ENCODE measurements around the gene WDR47. TPM values are rescaled to one million over a fixed set of nuclear protein-coding genes. Genes with fewer than 3 reads are reported as not detected.
"Not testable (repeated sequence)": the region's sequence is repeated elsewhere in the genome, so short reads cannot be mapped to it uniquely, and the experiment has no call there.

WDR47 gene
- total RNA-seq, 2 experiments from 2014 or later, result 10.7 to 12.0 TPM

- ATAC-seq (peak; percentile 100), DNase-seq (peak; percentile 94)
- Mint-ChIP-seq H3K9me3 (ENCODE audit: low read depth) (no peaks in the 10 kb centered on the region), H3K36me3 (peaks cover 7% of the 10 kb centered on the region), H3K4me1 (peaks cover 18% of the 10 kb centered on the region), H3K27ac (peak within 1 kb of the TSS; percentile 96), H3K4me3 (peak within 1 kb of the TSS; percentile 96), H3K27me3 (no peaks in the 10 kb centered on the region)
- CTCF ChIA-PET, result interaction anchor here (0.7 to 2.7 kb wide), 8 partner anchors 8 to 114 kb away, joined by 3 to 22 read pairs (median 5); partner anchors contain the start of gene TMEM167B
Measured at GRCh38 chr1:109075531-109076490, 33.9 kb upstream of the WDR47 start, which contains the start of gene TAF13. Gene TAF13 (minus strand): TSS chr1:109076003. CDS start chr1:109075947, 56 bp downstream.

- CTCF ChIA-PET, result interaction anchor here (2.0 kb wide), 1 partner anchor 43 kb away, joined by 6 read pairs; a partner anchor contains a TSS
- Mint-ChIP-seq H3K4me1 (peaks cover 4% of the 10 kb centered on the region), H3K36me3 (peaks cover 19% of the 10 kb centered on the region), H3K27me3 (no peaks in the 10 kb centered on the region), H3K27ac (no peak overlapping the region), H3K4me3 (no peak overlapping the region), H3K9me3 (ENCODE audit: low read depth) (no peaks in the 10 kb centered on the region)
- no peak for ATAC-seq
- DNase-seq, result no peak
Measured at GRCh38 chr1:109069294-109069693, 27.4 kb upstream of the WDR47 start.

- Mint-ChIP-seq H3K4me1 (peaks cover 2% of the 10 kb centered on the region), H3K9me3 (ENCODE audit: low read depth) (no peaks in the 10 kb centered on the region), H3K27me3 (no peaks in the 10 kb centered on the region), H3K27ac (no peak overlapping the region), H3K36me3 (peaks cover 17% of the 10 kb centered on the region), H3K4me3 (no peak overlapping the region)
- no peak for DNase-seq
- CTCF ChIA-PET, result interaction anchor here (2.0 kb wide), 2 partner anchors 8 to 45 kb away, joined by 5 to 6 read pairs; partner anchors contain the start of gene TAF13
- no peak for ATAC-seq
Measured at GRCh38 chr1:109067883-109068282, 26.0 kb upstream of the WDR47 start.

- Mint-ChIP-seq H3K4me1 (no peaks in the 10 kb centered on the region), H3K4me3 (no peak overlapping the region), H3K36me3 (peaks cover 17% of the 10 kb centered on the region), H3K27me3 (no peaks in the 10 kb centered on the region), H3K9me3 (ENCODE audit: low read depth) (no peaks in the 10 kb centered on the region), H3K27ac (no peak overlapping the region)
- ATAC-seq (no peak), DNase-seq (no peak)
- CTCF ChIA-PET, result interaction anchor here (1.1 kb wide), 1 partner anchor 47 kb away, joined by 4 read pairs; a partner anchor contains a TSS
Measured at GRCh38 chr1:109065137-109065536, 23.2 kb upstream of the WDR47 start.

GRCh38 chr1:109061183-109061582, 19.3 kb upstream of the WDR47 start:
- no peaks in the 10 kb centered on the region for H3K9me3 Mint-ChIP-seq (ENCODE audit: low read depth)
- H3K36me3 Mint-ChIP-seq, result peaks cover 10% of the 10 kb centered on the region
- CTCF ChIA-PET, result interaction anchor here (0.9 kb wide), 1 partner anchor 132 kb away, joined by 3 read pairs; no protein-coding TSS in a partner anchor
- ATAC-seq (no peak), DNase-seq (no peak)
- H3K27me3 Mint-ChIP-seq, result no peaks in the 10 kb centered on the region
- no peak overlapping the region for H3K4me3 Mint-ChIP-seq
- H3K4me1 Mint-ChIP-seq, result no peaks in the 10 kb centered on the region
- no peak overlapping the region for H3K27ac Mint-ChIP-seq

- CTCF ChIA-PET, result interaction anchor here (0.9 kb wide), 1 partner anchor 133 kb away, joined by 3 read pairs; no protein-coding TSS in a partner anchor
- H3K9me3 Mint-ChIP-seq (ENCODE audit: low read depth), result no peaks in the 10 kb centered on the region
- H3K4me1 Mint-ChIP-seq, result no peaks in the 10 kb centered on the region
- no peak for ATAC-seq
- no peak for DNase-seq
- H3K27ac Mint-ChIP-seq, result no peak overlapping the region
- no peak overlapping the region for H3K4me3 Mint-ChIP-seq
- H3K27me3 Mint-ChIP-seq, result no peaks in the 10 kb centered on the region
- peaks cover 10% of the 10 kb centered on the region for H3K36me3 Mint-ChIP-seq
Measured at GRCh38 chr1:109060707-109061106, 18.8 kb upstream of the WDR47 start.

GRCh38 chr1:109059026-109059425, 17.1 kb upstream of the WDR47 start:
- Mint-ChIP-seq H3K27me3 (no peaks in the 10 kb centered on the region), H3K4me1 (no peaks in the 10 kb centered on the region), H3K36me3 (peaks cover 2% of the 10 kb centered on the region), H3K9me3 (ENCODE audit: low read depth) (no peaks in the 10 kb centered on the region), H3K4me3 (no peak overlapping the region), H3K27ac (no peak overlapping the region)
- ATAC-seq, result no peak
- DNase-seq, result no peak
- CTCF ChIA-PET, result interaction anchor here (1.1 to 1.7 kb wide), 2 partner anchors 14 to 233 kb away, joined by 4 to 5 read pairs; no protein-coding TSS in a partner anchor

GRCh38 chr1:109056064-109056463, 14.2 kb upstream of the WDR47 start:
- no peaks in the 10 kb centered on the region for H3K27me3 Mint-ChIP-seq
- ATAC-seq (no peak), DNase-seq (no peak)
- no peak overlapping the region for H3K4me3 Mint-ChIP-seq
- no peaks in the 10 kb centered on the region for H3K4me1 Mint-ChIP-seq
- H3K27ac Mint-ChIP-seq, result no peak overlapping the region
- no peaks in the 10 kb centered on the region for H3K36me3 Mint-ChIP-seq
- no peaks in the 10 kb centered on the region for H3K9me3 Mint-ChIP-seq (ENCODE audit: low read depth)
- CTCF ChIA-PET, result no interaction called here

GRCh38 chr1:109052145-109052544, 10.2 kb upstream of the WDR47 start:
- H3K36me3 Mint-ChIP-seq; DNase-seq; H3K27me3 Mint-ChIP-seq; H3K27ac Mint-ChIP-seq; CTCF ChIA-PET; H3K4me3 Mint-ChIP-seq; H3K4me1 Mint-ChIP-seq; H3K9me3 Mint-ChIP-seq (ENCODE audit: low read depth); ATAC-seq: not testable (repeated sequence)

- DNase-seq (no peak), ATAC-seq (no peak)
- Mint-ChIP-seq H3K4me3 (no peak overlapping the region), H3K27me3 (peaks cover 10% of the 10 kb centered on the region), H3K4me1 (peaks cover 2% of the 10 kb centered on the region), H3K36me3 (no peaks in the 10 kb centered on the region), H3K27ac (no peak overlapping the region), H3K9me3 (ENCODE audit: low read depth) (no peaks in the 10 kb centered on the region)
- CTCF ChIA-PET, result no interaction called here
Measured at GRCh38 chr1:109050228-109050995, 8.5 kb upstream of the WDR47 start.

- peaks cover 12% of the 10 kb centered on the region for H3K27me3 Mint-ChIP-seq
- peaks cover 5% of the 10 kb centered on the region for H3K4me1 Mint-ChIP-seq
- no peak for ATAC-seq
- CTCF ChIA-PET, result no interaction called here
- no peak for DNase-seq
- H3K9me3 Mint-ChIP-seq (ENCODE audit: low read depth), result no peaks in the 10 kb centered on the region
- H3K4me3 Mint-ChIP-seq, result no peak overlapping the region
- no peaks in the 10 kb centered on the region for H3K36me3 Mint-ChIP-seq
- H3K27ac Mint-ChIP-seq, result no peak overlapping the region
Measured at GRCh38 chr1:109048335-109048734, 6.4 kb upstream of the WDR47 start.

- H3K9me3 Mint-ChIP-seq (ENCODE audit: low read depth), result no peaks in the 10 kb centered on the region
- DNase-seq, result no peak
- H3K27me3 Mint-ChIP-seq, result peaks cover 12% of the 10 kb centered on the region
- H3K27ac Mint-ChIP-seq, result no peak overlapping the region
- CTCF ChIA-PET, result interaction anchor here (0.6 kb wide), 1 partner anchor 29 kb away, joined by 3 read pairs; the partner anchor contains the start of gene TAF13
- no peaks in the 10 kb centered on the region for H3K36me3 Mint-ChIP-seq
- H3K4me3 Mint-ChIP-seq, result no peak overlapping the region
- H3K4me1 Mint-ChIP-seq, result peaks cover 8% of the 10 kb centered on the region
- ATAC-seq, result no peak
Measured at GRCh38 chr1:109047339-109047738, 5.4 kb upstream of the WDR47 start.

- Mint-ChIP-seq H3K4me1 (peaks cover 8% of the 10 kb centered on the region), H3K4me3 (no peak overlapping the region), H3K27ac (no peak overlapping the region), H3K36me3 (no peaks in the 10 kb centered on the region), H3K27me3 (peaks cover 12% of the 10 kb centered on the region), H3K9me3 (ENCODE audit: low read depth) (no peaks in the 10 kb centered on the region)
- CTCF ChIA-PET, result interaction anchor here (0.6 kb wide), 1 partner anchor 30 kb away, joined by 3 read pairs; the partner anchor contains the start of gene TAF13
- DNase-seq (no peak), ATAC-seq (no peak)
Measured at GRCh38 chr1:109046671-109047070, 4.8 kb upstream of the WDR47 start.
